Gastrocnemius medialis (tissue), 4 donors: ENCODE results near the gene EEFSEC. TPM values are rescaled to one million over a fixed set of nuclear protein-coding genes. Genes with fewer than 3 reads are reported as not detected.

Experiments used
- ATAC-seq, 2 donors: fragments of 150-250 bp; one replicate each; pipeline ENCODE4 v1.9.1; 2016
- DNase-seq, 2 donors: peaks; one replicate each; pipeline ENCODE4 v3.0.0-alpha.2; 2019
- H3K27ac ChIP-seq, 4 donors: fragments of 200-600 bp; sonication (generic); 1 replicate in 1 of 4; 2 replicates in 3 of 4; pipeline ENCODE4 v1.5.1; 2016 to 2018; ENCODE audit warnings: mild to moderate bottlenecking in 2 of 4, moderate library complexity in 1 of 4
- H3K27me3 ChIP-seq, 3 donors: fragments of 200-600 bp; sonication (generic) in 2 of 3; 1 replicate in 1 of 3; 2 replicates in 2 of 3; pipeline versions ENCODE4 v1.5.1 to v1.6.0; 2016 to 2019; ENCODE audit warnings: mild to moderate bottlenecking in 1 of 3, moderate library complexity in 1 of 3
- H3K36me3 ChIP-seq, 2 donors: fragments of 200-600 bp; sonication (generic) in 1 of 2; one replicate each; pipeline ENCODE4 v1.5.1; 2017 to 2018
- H3K4me1 ChIP-seq, 2 donors: fragments of 200-600 bp; sonication (generic) in 1 of 2; one replicate each; pipeline ENCODE4 v1.5.1; 2016 to 2017; ENCODE audit warnings: mild to moderate bottlenecking in 2 of 2
- H3K4me3 ChIP-seq, 4 donors: fragments of 200-600 bp; sonication (generic) in 3 of 4; 1 replicate in 1 of 4; 2 replicates in 3 of 4; pipeline ENCODE4 v1.5.1; 2016 to 2019; ENCODE audit warnings: mild to moderate bottlenecking in 2 of 4
- H3K9me3 ChIP-seq, 3 donors: fragments of 200-600 bp; sonication (generic) in 2 of 3; 1 replicate in 1 of 3; 2 replicates in 2 of 3; pipeline ENCODE4 v1.5.1; 2016 to 2019
- CTCF ChIP-seq, 5 experiments: fragments of 450-650 bp in 3 of 5; fragments of 200-600 bp in 2 of 5; sonication (generic) in 2 of 5; IDR thresholded peaks in 4 of 5; conservative IDR thresholded peaks in 1 of 5; 1 replicate in 4 of 5; 2 replicates in 1 of 5; pipeline ENCODE4 v1.5.1; 2016 to 2019; ENCODE audit warnings: antibody characterized with exemption in 5 of 5, mild to moderate bottlenecking in 3 of 5, moderate library complexity in 3 of 5
- POLR2A ChIP-seq, 2 donors: fragments of 450-650 bp; IDR thresholded peaks; one replicate each; pipeline ENCODE4 v1.6.1; 2017; ENCODE audit warnings: antibody characterized with exemption in 2 of 2, mild to moderate bottlenecking in 2 of 2, moderate library complexity in 2 of 2
- in situ Hi-C, 4 donors: fragments of 200-750 bp; cut with MboI; loops; one replicate each; pipeline versions ENCODE4 v1.15.0 to v1.8.0; 2017; ENCODE audit warnings: low sequenced_read_pairs in 4 of 4
- intact Hi-C: fragments of 100-400 bp; cut with DNase I; formaldehyde crosslinking; loops from one replicate; pipeline ENCODE4 v1.15.1; 2023; ENCODE audit warnings: low total_unique reads
- total RNA-seq, 4 donors: library from RNA; depleted of rRNA; stranded (reverse); fragments of >200 nt; gene quantifications; one replicate each; pipeline versions ENCODE4 v1.1.0 to v1.2.3, GENCODE V29; 2016

The EEFSEC gene
- total RNA-seq, 4 donors from 2014 or later: 21.0 to 29.4 (median 23.4) TPM

GRCh38 chr3:128285967-128286321, 132.7 kb downstream of the EEFSEC start:
- Histone ChIP-seq H3K36me3 (peaks cover 0 to 8% of the 10 kb centered on the region in 2 donors), H3K4me1 (peaks cover 9 to 17% of the 10 kb centered on the region in 2 donors), H3K9me3 (no peaks in the 10 kb centered on the region), H3K27ac (no peak overlapping the region), H3K27me3 (no peaks in the 10 kb centered on the region), H3K4me3 (no peak overlapping the region)
- TF ChIP-seq CTCF (IDR thresholded peaks at IDR 0.05 in 4 of 5, conservative IDR thresholded peaks at IDR 0.05 in 1 of 5) (no peak), POLR2A (IDR thresholded peaks at IDR 0.05) (no peak)
- DNase-seq: no peak
- intact Hi-C loops: no loop called here
- ATAC-seq: no peak
- in situ Hi-C loops: no loop called here

GRCh38 chr3:128286691-128287090, 133.4 kb downstream of the EEFSEC start:
- ATAC-seq (no peak), DNase-seq (no peak)
- no peaks in the 10 kb centered on the region for H3K9me3 ChIP-seq
- TF ChIP-seq CTCF (IDR thresholded peaks at IDR 0.05 in 4 of 5, conservative IDR thresholded peaks at IDR 0.05 in 1 of 5) (no peak), POLR2A (IDR thresholded peaks at IDR 0.05) (no peak)
- no peak overlapping the region for H3K27ac ChIP-seq
- H3K27me3 ChIP-seq: no peaks in the 10 kb centered on the region
- H3K36me3 ChIP-seq: peaks cover 0 to 8% of the 10 kb centered on the region in 2 donors
- H3K4me3 ChIP-seq: no peak overlapping the region
- intact Hi-C loops: no loop called here
- in situ Hi-C loops: no loop called here
- H3K4me1 ChIP-seq: peaks cover 9 to 17% of the 10 kb centered on the region in 2 donors

GRCh38 chr3:128287216-128287615, 133.9 kb downstream of the EEFSEC start:
- Histone ChIP-seq H3K36me3 (peaks cover 0 to 8% of the 10 kb centered on the region in 2 donors), H3K27ac (no peak overlapping the region), H3K4me1 (peaks cover 4 to 14% of the 10 kb centered on the region in 2 donors), H3K27me3 (no peaks in the 10 kb centered on the region), H3K9me3 (no peaks in the 10 kb centered on the region), H3K4me3 (no peak overlapping the region)
- DNase-seq (no peak), ATAC-seq (no peak)
- TF ChIP-seq POLR2A (IDR thresholded peaks at IDR 0.05) (no peak), CTCF (IDR thresholded peaks at IDR 0.05 in 4 of 5, conservative IDR thresholded peaks at IDR 0.05 in 1 of 5) (no peak)
- in situ Hi-C loops: no loop called here
- intact Hi-C loops: no loop called here

GRCh38 chr3:128289534-128289933, 136.3 kb downstream of the EEFSEC start:
- intact Hi-C loops (no loop called here), in situ Hi-C loops (no loop called here)
- ATAC-seq (no peak), DNase-seq (no peak)
- H3K9me3 ChIP-seq: no peaks in the 10 kb centered on the region
- peaks cover 0 to 8% of the 10 kb centered on the region in 2 donors for H3K36me3 ChIP-seq
- H3K27me3 ChIP-seq: no peaks in the 10 kb centered on the region
- H3K4me1 ChIP-seq: no peaks in the 10 kb centered on the region
- TF ChIP-seq POLR2A (IDR thresholded peaks at IDR 0.05) (no peak), CTCF (IDR thresholded peaks at IDR 0.05 in 4 of 5, conservative IDR thresholded peaks at IDR 0.05 in 1 of 5) (no peak)
- H3K27ac ChIP-seq: no peak overlapping the region
- H3K4me3 ChIP-seq: no peak overlapping the region

GRCh38 chr3:128290484-128290883, 137.2 kb downstream of the EEFSEC start:
- in situ Hi-C loops (no loop called here), intact Hi-C loops (no loop called here)
- Histone ChIP-seq H3K36me3 (peaks cover 0 to 8% of the 10 kb centered on the region in 2 donors), H3K27me3 (no peaks in the 10 kb centered on the region), H3K9me3 (no peaks in the 10 kb centered on the region), H3K27ac (no peak overlapping the region), H3K4me3 (no peak overlapping the region), H3K4me1 (no peaks in the 10 kb centered on the region)
- no peak for TF ChIP-seq CTCF (IDR thresholded peaks at IDR 0.05 in 4 of 5, conservative IDR thresholded peaks at IDR 0.05 in 1 of 5)
- no peak for TF ChIP-seq POLR2A (IDR thresholded peaks at IDR 0.05)
- DNase-seq (no peak), ATAC-seq (no peak)
